HG02571 (cell line): Measurements from ENCODE around the gene ZP1.

Source experiments
- ATAC-seq: cut with Tn5 transposase; IDR thresholded peaks from one replicate; pipeline ENCODE4 v1.9.1; 2021; ENCODE audit warnings: mild to moderate bottlenecking, moderate library complexity; ENCODE audit not compliant: unreplicated experiment

Gene ZP1

GRCh38 chr11:60857378-60858232, 9.7 kb upstream of the ZP1 start:
- ATAC-seq = no peak

- ATAC-seq = no peak
Observed at GRCh38 chr11:60858236-60858635, 9.1 kb upstream of the ZP1 start.

- ATAC-seq = no peak
Observed at GRCh38 chr11:60858731-60859464, 8.4 kb upstream of the ZP1 start.

- no peak for ATAC-seq
Observed at GRCh38 chr11:60859616-60860250, 7.6 kb upstream of the ZP1 start.

- ATAC-seq = no peak
Observed at GRCh38 chr11:60860943-60861342, 6.4 kb upstream of the ZP1 start.

GRCh38 chr11:60862171-60862570, 5.2 kb upstream of the ZP1 start:
- no peak for ATAC-seq

GRCh38 chr11:60863550-60864521, 3.5 kb upstream of the ZP1 start:
- no peak for ATAC-seq

GRCh38 chr11:60864856-60865513, 2.4 kb upstream of the ZP1 start:
- ATAC-seq = no peak

- no peak for ATAC-seq
Observed at GRCh38 chr11:60867871-60868681, 734 bp downstream of the ZP1 start.

- no peak for ATAC-seq
Observed at GRCh38 chr11:60868682-60869450, 1.5 kb downstream of the ZP1 start.

- ATAC-seq = no peak
Observed at GRCh38 chr11:60869451-60869825, 2.1 kb downstream of the ZP1 start.

- ATAC-seq = no peak
Observed at GRCh38 chr11:60870276-60870675, 2.9 kb downstream of the ZP1 start.

GRCh38 chr11:60870733-60871377, 3.5 kb downstream of the ZP1 start:
- ATAC-seq = no peak

- ATAC-seq = no peak
Observed at GRCh38 chr11:60871378-60872061, 4.2 kb downstream of the ZP1 start.

GRCh38 chr11:60872124-60872960, 5.0 kb downstream of the ZP1 start:
- ATAC-seq = no peak

GRCh38 chr11:60872961-60873524, 5.7 kb downstream of the ZP1 start:
- ATAC-seq = no peak
